ENCODE measurements around the gene FAU.

GRCh38 chr11:65163684-65164083 is 41.8 kb upstream of the FAU start:
- no peak for TF ChIP-seq POLR2A (IDR thresholded peaks at IDR 0.05; ENCODE audit: low read depth, low read length)
- TF ChIP-seq TAF1 (IDR thresholded peaks at IDR 0.05; ENCODE audit: low read depth, low read length): no peak
- TF ChIP-seq POLR2AphosphoS5 (IDR thresholded peaks at IDR 0.05; ENCODE audit: low read depth, low read length): no peak
- no peak for TF ChIP-seq PAX5 (IDR thresholded peaks at IDR 0.05; ENCODE audit: insufficient read depth, low read length, severe bottlenecking)

Measured in GM12891 (cell line).